ENCODE measurements around the gene MEG3. TPM values are rescaled to one million over a fixed set of nuclear protein-coding genes. Genes with fewer than 3 reads are reported as not detected.
A peak's percentile ranks its signal among the peaks of the same experiment; 100 is the strongest.

The MEG3 gene
- total RNA-seq, 1 donor from 2014 or later: 486 TPM

DNA sequence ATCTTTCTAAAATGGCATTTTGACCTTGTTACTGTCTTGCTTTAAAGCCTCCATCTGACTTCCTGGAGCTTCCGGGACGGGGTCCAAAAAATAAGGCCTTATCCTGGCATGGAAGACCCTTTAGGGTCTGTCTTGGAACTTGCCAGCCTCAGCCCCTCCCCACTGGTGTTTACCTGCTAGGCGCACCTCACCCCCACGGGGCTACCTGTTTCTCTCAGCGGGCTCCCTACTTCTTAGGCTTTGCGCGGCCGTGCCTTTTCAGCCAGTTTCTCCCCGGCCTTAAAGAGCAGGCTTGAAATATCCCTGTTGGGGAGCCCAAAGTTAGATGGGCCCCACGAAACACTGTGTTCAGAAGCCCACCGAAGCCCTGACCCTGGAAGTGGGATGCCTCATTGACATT is 72.5 kb downstream of the MEG3 start:
- no peak for DNase-seq

DNA sequence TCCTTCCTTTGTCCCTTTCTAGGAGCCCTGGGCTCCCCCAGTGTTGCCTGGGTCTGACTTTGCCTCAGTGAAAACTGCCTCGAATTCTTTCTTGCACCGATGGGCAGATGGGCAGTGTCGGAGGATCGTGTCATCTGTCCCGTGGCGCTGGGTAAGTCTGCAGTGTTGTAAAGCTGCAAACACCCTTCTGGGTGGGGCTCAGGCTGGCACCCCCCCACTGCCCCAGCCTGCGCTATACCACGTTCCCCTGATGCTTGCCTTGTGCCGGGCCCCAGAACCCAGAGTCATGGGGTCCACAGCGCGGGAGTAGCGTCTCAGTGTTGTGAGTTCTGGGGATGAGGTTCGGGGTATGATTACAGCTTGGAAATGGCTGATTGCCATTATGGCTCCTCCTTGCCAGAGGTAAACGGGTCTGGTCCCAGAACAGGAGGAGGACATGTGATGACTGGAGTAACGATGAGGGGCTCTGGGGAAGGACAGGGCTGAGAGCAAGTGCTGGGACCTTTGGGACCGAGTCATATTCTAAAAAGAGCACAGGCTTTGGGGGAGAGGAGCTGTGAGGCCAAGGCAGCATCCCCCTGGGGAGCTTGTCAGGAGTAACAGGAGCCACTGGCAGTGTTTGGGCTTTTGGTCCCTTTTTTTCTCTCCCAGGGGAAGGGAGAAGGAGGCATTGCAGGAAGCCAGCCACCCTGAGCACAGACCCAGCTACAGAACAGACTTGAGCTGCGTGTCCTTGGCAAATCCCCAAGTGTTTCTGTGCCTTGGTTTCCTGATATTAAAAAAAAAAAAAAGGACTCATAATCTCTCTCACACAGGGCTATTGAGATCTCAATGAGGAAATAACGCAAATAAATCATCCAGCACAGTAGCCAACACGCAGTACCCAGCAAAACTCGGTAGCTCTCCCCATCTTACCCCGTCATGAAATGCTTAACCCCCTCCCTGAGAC is 73.3 kb downstream of the MEG3 start:
- DNase-seq: no peak

GRCh38 chr14:100899884-100900771 is 74.2 kb downstream of the MEG3 start:
- DNase-seq: peak; percentile 46

GRCh38 chr14:100900837-100901390 is 75.0 kb downstream of the MEG3 start:
- DNase-seq: peak; percentile 15

GRCh38 chr14:100901391-100902183 is 75.7 kb downstream of the MEG3 start:
- no peak for DNase-seq

DNA sequence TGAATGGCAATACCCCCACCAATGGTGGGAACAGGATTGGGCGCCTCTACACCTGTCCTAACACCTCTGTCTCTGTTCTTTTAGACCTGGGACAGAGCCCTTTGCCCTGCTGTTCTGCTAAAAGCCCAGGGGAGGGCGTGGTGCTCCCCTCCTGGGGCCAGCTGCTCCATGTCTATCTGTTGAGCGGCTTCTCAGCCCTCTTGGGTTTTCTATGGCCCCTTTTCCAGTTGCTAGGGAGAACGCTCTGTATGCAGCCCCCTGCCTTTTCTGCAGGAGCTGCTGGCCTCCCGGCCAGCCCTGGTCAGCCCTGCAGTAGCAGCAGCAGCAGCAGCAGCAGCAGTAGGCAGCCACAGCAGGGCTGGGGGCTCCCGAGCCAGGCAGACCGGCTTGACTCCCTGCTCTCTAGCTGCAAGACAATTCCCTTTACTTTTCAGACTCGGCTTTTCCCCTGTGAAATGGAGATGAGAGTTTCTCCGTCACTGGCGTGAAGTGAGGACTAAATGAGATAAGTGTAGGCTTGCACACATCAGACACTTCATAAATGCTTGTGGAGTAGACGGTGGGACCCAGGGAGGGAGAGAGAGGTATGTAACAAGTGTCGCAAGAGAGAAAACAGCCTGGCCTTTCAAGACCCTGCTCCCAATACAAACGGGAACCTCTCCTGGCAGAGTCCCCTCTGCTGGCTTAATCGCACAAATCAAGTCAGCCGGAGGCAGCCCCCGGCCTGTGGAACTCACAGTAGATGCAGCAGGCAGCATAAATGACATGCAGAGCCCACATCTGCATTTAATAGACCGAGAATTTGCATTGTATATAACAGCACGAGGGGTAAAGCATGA is 76.6 kb downstream of the MEG3 start:
- DNase-seq: peak; percentile 59

- DNase-seq: no peak
These were observed 77.2 kb downstream of the MEG3 start for GRCh38 chr14:100903134-100903468.

GRCh38 chr14:100903672-100904185 is 77.8 kb downstream of the MEG3 start, which contains the start of gene RTL1:
Gene RTL1, minus strand, starts transcription at chr14:100903722. Its CDS starts 18,934 bp downstream, at chr14:100884788.
- DNase-seq: no peak

DNA sequence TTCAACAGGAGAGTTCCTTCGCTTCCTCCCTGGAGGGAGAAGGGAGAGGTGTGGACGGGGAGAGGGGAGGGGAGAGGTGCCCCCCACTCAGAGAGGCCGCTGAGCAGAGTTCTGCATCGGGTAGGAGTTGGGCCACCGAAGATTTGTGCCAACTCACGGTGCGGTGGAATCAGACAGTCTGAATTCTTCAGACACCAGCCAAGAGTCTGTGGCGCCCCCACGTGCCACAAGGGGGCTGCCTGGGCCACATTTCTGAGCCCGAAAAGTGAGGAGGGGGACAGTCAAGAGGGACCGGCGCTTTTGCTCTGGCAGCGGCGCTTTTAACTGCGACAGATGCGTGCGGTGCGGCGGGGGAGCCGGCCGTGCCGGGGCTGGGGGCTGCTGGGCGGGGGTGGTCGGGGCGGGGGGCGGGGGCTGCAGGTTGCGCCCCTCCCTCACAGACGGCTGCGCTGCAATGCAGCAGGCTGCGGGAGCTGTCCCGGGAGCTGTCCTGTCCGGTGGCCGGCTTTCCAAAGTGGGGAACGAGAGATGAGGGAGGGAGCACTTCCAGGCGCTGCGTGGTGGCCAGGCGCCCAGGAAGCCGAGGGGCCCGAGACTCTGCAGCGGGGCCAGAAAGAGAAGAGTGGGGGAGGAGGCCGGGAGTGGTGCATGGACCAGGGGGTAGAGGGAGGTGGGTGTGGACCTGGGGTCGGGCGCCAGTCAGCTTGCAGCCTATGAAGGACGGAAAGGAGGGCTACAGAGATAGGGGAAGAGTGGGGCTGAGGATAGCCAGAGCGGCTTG is 78.6 kb downstream of the MEG3 start:
- DNase-seq: peak; percentile 16

DNA sequence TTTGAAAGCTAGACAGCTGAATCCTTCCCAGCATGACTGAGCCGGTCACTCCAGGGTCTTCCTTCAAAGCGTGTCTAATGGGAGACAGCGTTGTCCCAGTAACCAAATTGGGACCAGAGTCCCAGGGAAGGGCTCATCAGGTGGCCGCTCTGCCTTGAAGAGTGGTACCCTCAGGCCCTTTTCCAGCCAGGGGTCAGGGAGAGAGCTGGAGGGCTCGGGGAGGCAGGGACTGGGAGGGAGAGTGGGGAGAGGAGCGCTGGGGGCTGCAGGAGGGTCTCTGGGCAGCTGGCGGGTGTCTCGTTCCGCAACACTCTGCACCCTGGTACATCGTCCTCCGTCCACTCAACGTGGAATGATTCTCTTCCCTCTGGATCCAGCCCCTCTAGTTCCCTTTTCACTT is 79.2 kb downstream of the MEG3 start:
- no peak for DNase-seq

- no peak for DNase-seq
These were observed 80.5 kb downstream of the MEG3 start for GRCh38 chr14:100906420-100906819.

DNA sequence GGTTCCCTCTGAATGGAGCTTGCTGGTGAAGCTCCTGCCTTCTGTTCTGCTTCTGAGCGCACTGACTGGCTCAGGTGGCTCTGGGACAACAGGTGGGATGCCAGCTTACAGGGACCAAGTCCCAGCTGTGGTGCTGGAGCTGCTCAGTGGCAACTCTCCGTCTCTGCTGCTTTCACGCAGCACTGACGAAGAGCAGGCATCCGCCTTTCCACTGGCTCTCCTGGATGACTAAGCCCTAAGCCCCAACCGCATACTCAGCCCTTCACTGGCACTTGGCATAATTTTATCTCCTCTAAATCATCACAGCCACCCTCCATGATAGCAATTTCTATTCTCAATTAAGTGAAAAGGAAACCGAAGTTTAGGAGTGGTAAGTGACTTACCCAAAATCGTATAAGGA is 81.3 kb downstream of the MEG3 start:
- no peak for DNase-seq

DNA sequence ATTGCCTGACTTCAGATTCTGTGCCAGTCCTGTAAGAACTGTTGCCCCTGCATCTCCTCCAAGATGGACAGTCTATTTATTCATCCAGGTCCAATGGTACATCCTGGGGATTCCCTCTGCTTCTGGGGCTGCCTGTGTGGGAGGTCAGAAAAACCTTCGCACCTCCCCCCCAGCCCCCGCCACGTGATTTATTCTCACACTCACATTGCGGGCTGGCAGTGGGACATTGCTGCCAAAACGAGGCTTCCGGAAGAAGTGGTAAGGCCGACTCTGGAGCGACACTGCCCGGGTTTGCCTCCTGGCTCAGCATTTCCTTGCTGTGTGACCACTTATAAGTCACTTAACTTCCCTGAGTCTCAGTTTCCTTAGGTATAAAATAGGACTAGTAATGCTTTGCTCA is 83.5 kb downstream of the MEG3 start:
- no peak for DNase-seq

Small RNA genes within 50 kb of the gene (small RNA-seq; reads per million reads assigned to genes)
- gene AL117190.3 (ENCODE audit: low replicate concordance): not detected
- gene MIR127 (ENCODE audit: low replicate concordance): not detected
- not detected for gene MIR136 (ENCODE audit: low replicate concordance)
- gene MIR2392 (ENCODE audit: low replicate concordance): not detected
- gene MIR337 (ENCODE audit: low replicate concordance): 21.5 reads per million, percentile 94 among the genes with 10 or more reads in this experiment
- gene MIR431 (ENCODE audit: low replicate concordance): not detected
- gene MIR432 (ENCODE audit: low replicate concordance): not detected
- gene MIR433 (ENCODE audit: low replicate concordance): not detected
- 135 reads per million, percentile 97 among the genes with 10 or more reads in this experiment for gene MIR493 (ENCODE audit: low replicate concordance)
- gene RF01928 (ENCODE audit: low replicate concordance): not detected
- not detected for gene RF02145 (ENCODE audit: low replicate concordance)
- gene SNORD112 (ENCODE audit: low replicate concordance): 4.2 reads per million, percentile 90 among the genes with 10 or more reads in this experiment

Other genes starting within 250 kb of the MEG3 start
- gene BEGAIN, start 238.7 kb upstream of the MEG3 start, total RNA-seq: 1.4 TPM
- gene DLK1, start 99.2 kb upstream of the MEG3 start, total RNA-seq: 114 TPM
- 4.2 TPM for gene RTL1, start 77.6 kb downstream of the MEG3 start, total RNA-seq

Data from skin of body (tissue), 3 donors.